ENCODE data around the gene WNK1. TPM values are rescaled to one million over a fixed set of nuclear protein-coding genes. Genes with fewer than 3 reads are reported as not detected.

Gene WNK1
- total RNA-seq, 4 donors from 2014 or later = 168 to 223 (median 204) TPM

DNA sequence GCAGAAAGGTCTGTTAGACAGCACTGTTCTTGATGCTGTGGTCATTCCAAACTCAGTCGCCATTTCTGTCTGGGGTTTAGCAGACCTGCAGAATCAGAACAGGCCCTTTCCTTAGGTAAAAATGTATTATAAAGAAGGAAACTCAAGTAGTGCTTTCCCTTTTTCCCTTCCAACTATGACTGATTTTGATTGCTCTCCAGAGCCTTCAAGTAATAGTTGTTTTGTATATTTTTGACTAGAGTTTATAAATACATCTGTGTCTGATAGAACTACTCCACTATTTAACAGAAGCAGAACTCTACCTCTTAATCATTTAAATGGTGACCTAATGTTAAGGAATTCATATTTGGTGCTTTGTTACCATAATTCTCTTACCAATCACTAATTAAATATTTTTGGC is 74.0 kb downstream of the WNK1 start:
- in situ Hi-C loops (cut with MboI; ENCODE audit: low sequenced_read_pairs in 4 of 4) = no loop called here
- no peak overlapping the region for H3K4me3 ChIP-seq
- no peaks in the 10 kb centered on the region for H3K9me3 ChIP-seq
- intact Hi-C loops (cut with DNase I; ENCODE audit: low total_unique reads) = no loop called here
- DNase-seq (no peak), ATAC-seq (no peak)
- H3K36me3 ChIP-seq = peaks cover 0 to 39% of the 10 kb centered on the region in 2 donors
- no peaks in the 10 kb centered on the region for H3K27me3 ChIP-seq
- H3K27ac ChIP-seq = no peak overlapping the region
- H3K4me1 ChIP-seq = peaks cover 7 to 36% of the 10 kb centered on the region in 2 donors
- TF ChIP-seq POLR2A (IDR thresholded peaks at IDR 0.05) (no peak), CTCF (IDR thresholded peaks at IDR 0.05 in 4 of 5, conservative IDR thresholded peaks at IDR 0.05 in 1 of 5) (no peak)

DNA sequence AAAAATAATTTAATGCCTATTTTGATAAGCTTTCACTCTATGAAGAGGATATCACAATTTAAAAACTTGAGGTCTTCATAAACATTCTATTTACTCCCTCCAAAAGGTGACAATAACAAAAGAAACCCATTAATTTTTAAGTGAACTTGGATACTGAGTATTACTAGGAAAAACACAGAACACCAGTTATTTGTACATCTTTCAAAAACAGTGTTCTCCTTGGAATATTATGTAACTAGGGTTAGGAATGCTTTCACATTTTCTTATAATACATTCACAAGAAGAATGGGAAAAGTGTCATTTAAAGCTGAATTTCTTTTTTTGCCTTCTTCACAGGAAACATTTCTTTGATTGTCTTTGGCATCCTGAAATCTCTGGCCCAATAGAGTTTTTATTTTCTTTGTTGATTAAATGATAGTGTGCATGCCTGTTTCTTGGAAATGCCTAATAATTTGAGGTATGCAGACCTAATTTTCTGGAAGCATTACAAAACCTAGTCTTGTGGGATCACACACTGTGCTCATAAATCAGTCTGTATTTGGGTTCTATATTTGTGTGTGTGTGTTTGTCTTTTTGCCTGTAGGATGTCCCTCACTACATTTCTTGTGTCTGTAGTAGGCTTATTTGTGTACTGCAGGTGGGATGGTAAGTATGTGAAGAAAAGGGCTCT is 76.5 kb downstream of the WNK1 start:
- Histone ChIP-seq H3K27me3 (no peaks in the 10 kb centered on the region), H3K4me1 (peaks cover 14 to 45% of the 10 kb centered on the region in 2 donors), H3K4me3 (no peak overlapping the region), H3K9me3 (no peaks in the 10 kb centered on the region), H3K27ac (peak overlapping the region in 3 of 4 donors; percentile 20 to 38 (median 30)), H3K36me3 (peaks cover 0 to 32% of the 10 kb centered on the region in 2 donors)
- intact Hi-C loops (cut with DNase I; ENCODE audit: low total_unique reads) = no loop called here
- in situ Hi-C loops (cut with MboI; ENCODE audit: low sequenced_read_pairs in 4 of 4) = no loop called here
- DNase-seq (no peak), ATAC-seq (no peak)
- TF ChIP-seq POLR2A (IDR thresholded peaks at IDR 0.05) (no peak), CTCF (IDR thresholded peaks at IDR 0.05 in 4 of 5, conservative IDR thresholded peaks at IDR 0.05 in 1 of 5) (no peak)

DNA sequence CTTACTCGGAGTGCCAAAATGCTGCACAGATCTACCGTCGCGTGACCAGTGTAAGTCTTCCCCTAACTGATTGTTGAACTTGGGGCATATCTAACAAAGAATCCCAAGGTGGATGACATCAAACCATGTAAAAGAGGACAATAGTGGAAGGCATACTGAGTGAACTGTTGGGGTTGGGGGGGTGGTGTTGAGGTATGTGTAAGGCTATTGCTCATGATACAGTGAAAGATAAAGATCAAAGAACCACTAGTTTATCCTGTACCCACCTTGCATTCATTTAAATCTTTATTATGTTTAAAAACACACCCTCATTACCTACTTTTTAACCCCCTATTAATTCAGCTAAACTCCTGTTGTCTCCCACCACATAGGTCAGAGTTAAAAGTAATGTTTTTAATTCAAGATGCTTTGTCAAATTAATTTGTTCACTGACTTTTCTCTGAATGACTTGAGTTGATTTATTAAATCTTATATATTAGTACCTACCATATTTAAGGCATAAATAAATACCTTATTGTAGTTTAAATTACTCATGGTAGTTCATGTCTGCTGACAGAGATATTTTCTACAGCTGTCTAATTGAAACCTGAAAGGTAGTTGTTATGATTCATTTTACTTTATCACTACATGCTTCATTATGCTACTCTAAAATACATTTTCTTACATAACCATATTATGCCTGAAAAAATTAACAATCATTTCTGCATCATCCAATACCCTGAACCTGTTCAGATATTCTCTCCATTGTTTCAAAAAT is 77.9 kb downstream of the WNK1 start:
- peaks cover 0 to 32% of the 10 kb centered on the region in 2 donors for H3K36me3 ChIP-seq

GRCh38 chr12:835754-836518 is 83.6 kb downstream of the WNK1 start:
- Histone ChIP-seq H3K4me3 (peak overlapping the region in 1 of 4 donors; percentile 14), H3K4me1 (peaks cover 44 to 54% of the 10 kb centered on the region in 2 donors), H3K27ac (peak overlapping the region; percentile 71 to 82 (median 76)), H3K36me3 (peaks cover 0 to 3% of the 10 kb centered on the region in 2 donors), H3K9me3 (no peaks in the 10 kb centered on the region), H3K27me3 (no peaks in the 10 kb centered on the region)
- DNase-seq (peak in 1 of 2 donors; percentile 15), ATAC-seq (peak; percentile 95)
- intact Hi-C loops (cut with DNase I; ENCODE audit: low total_unique reads) (no loop called here), in situ Hi-C loops (cut with MboI; ENCODE audit: low sequenced_read_pairs in 4 of 4) (no loop called here)
- TF ChIP-seq CTCF (IDR thresholded peaks at IDR 0.05 in 4 of 5, conservative IDR thresholded peaks at IDR 0.05 in 1 of 5) (no peak), POLR2A (IDR thresholded peaks at IDR 0.05) (no peak)

More for the DNA sequence above, 77.9 kb downstream of the WNK1 start:
- Histone ChIP-seq H3K4me1 (peaks cover 27 to 53% of the 10 kb centered on the region in 2 donors), H3K27ac (no peak overlapping the region), H3K9me3 (no peaks in the 10 kb centered on the region), H3K27me3 (no peaks in the 10 kb centered on the region), H3K4me3 (no peak overlapping the region)
- ATAC-seq (no peak), DNase-seq (no peak)
- TF ChIP-seq CTCF (IDR thresholded peaks at IDR 0.05 in 4 of 5, conservative IDR thresholded peaks at IDR 0.05 in 1 of 5) = no peak
- no peak for TF ChIP-seq POLR2A (IDR thresholded peaks at IDR 0.05)
- in situ Hi-C loops (cut with MboI; ENCODE audit: low sequenced_read_pairs in 4 of 4) (no loop called here), intact Hi-C loops (cut with DNase I; ENCODE audit: low total_unique reads) (no loop called here)

All from gastrocnemius medialis (tissue), 4 donors.